Fibroblast of the aortic adventitia (primary cell): Measurements from ENCODE around the gene LPCAT4. TPM values are rescaled to one million over a fixed set of nuclear protein-coding genes. Genes with fewer than 3 reads are reported as not detected.
"Not testable (repeated sequence)": the region's sequence is repeated elsewhere in the genome, so short reads cannot be mapped to it uniquely, and the experiment has no call there.

Source experiments
- DNase-seq: peaks from one replicate; pipeline ENCODE4 v3.0.0-alpha.2; 2010; ENCODE audit warnings: low read depth
- H3K4me3 ChIP-seq: 2 replicates; pipeline ENCODE4 v1.5.1; 2011; ENCODE audit warnings: low read depth, mild to moderate bottlenecking, control low read depth, low read length, moderate library complexity
- total RNA-seq: library from RNA; depleted of rRNA; stranded (reverse); fragments of >200 nt; gene quantifications from 2 replicates; pipeline ENCODE4 v1.2.3, GENCODE V29; 2012; ENCODE audit warnings: low replicate concordance
- TF ChIP-seq, protein P1 (sequence below): IDR thresholded peaks from 2 replicates; pipeline ENCODE4 v1.5.1; 2011; ENCODE audit warnings: mild to moderate bottlenecking, low read length, control low read depth, inconsistent platforms; ENCODE audit not compliant: insufficient read depth

The LPCAT4 gene
- total RNA-seq, 1 donor, result 19.3 TPM

DNA sequence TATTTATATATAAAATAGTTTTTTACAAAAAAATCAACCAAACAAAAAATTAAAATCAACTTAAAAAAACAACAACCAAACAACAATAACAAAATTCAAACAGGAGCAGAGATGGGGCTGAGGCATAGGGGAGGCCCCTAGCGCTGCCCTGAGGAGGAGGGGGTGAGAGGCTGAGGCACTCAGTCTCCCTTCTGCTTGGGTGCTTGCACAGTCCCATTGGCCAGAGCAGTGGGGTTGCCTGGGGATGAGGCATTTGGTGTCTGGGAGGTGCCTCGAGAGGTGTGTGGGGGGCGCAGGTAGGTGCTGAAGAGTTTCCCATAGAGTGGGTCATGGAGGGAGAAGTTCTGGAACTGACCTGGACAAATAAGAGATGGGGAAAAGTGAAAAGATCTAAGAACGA is 8.0 kb downstream of the LPCAT4 start:
- no peak overlapping the region for H3K4me3 ChIP-seq
- TF ChIP-seq, protein P1, sequence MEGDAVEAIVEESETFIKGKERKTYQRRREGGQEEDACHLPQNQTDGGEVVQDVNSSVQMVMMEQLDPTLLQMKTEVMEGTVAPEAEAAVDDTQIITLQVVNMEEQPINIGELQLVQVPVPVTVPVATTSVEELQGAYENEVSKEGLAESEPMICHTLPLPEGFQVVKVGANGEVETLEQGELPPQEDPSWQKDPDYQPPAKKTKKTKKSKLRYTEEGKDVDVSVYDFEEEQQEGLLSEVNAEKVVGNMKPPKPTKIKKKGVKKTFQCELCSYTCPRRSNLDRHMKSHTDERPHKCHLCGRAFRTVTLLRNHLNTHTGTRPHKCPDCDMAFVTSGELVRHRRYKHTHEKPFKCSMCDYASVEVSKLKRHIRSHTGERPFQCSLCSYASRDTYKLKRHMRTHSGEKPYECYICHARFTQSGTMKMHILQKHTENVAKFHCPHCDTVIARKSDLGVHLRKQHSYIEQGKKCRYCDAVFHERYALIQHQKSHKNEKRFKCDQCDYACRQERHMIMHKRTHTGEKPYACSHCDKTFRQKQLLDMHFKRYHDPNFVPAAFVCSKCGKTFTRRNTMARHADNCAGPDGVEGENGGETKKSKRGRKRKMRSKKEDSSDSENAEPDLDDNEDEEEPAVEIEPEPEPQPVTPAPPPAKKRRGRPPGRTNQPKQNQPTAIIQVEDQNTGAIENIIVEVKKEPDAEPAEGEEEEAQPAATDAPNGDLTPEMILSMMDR, result no peak
- no peak for DNase-seq

DNA sequence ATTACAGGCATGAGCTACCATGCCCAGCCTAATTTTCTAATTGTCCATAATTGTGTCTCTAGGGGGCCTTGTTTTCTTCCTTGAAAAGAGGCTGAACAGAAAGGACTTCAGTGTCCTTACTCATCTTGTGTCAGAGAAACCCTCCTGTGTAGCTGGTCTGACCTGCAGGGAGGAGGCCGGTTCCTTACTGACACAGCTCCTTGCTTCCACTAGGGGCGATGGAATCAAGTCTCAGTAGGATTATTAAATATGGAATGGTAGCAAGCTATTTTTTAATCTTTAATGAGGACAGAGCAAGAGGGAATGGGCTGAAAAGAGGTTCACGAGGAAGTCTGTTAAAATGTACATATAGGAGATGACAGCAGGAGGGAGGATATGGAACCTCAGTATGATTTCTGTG is 8.6 kb downstream of the LPCAT4 start:
- TF ChIP-seq, protein P1, result peak; percentile 37
- DNase-seq, result no peak
- H3K4me3 ChIP-seq, result no peak overlapping the region

GRCh38 chr15:34357653-34358052 is 9.3 kb downstream of the LPCAT4 start:
- DNase-seq, result no peak

DNA sequence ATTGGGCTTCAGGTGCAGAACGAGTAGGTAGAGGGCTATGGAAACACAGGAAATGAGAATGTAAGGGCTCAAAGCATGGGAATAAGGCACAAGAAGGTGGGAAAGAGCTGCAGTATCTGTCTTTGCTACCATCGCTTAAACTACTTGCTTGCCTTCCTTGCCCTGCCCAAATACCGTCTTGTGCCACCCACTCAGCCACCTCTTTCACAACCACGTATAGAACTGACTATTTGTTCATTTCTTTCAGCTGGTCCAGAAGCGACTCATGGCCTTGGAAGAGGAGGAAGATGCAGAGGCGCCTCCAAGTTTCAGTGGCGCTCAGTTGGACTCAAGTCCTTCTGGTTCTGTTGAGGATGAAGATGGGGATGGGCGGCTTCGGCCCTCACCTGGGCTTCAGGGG is 11.8 kb downstream of the LPCAT4 start:
- H3K4me3 ChIP-seq, result no peak overlapping the region
- DNase-seq, result no peak

More at GRCh38 chr15:34357653-34358052, 9.3 kb downstream of the LPCAT4 start:
- no peak overlapping the region for H3K4me3 ChIP-seq
- TF ChIP-seq, protein P1, result no peak

GRCh38 chr15:34354286-34354685 is 12.7 kb downstream of the LPCAT4 start:
- no peak overlapping the region for H3K4me3 ChIP-seq
- no peak for DNase-seq
- TF ChIP-seq, protein P1, result no peak

More for the DNA sequence above, 11.8 kb downstream of the LPCAT4 start:
- TF ChIP-seq, protein P1, result no peak

GRCh38 chr15:34353627-34354026 is 13.4 kb downstream of the LPCAT4 start:
- TF ChIP-seq, protein P1, result no peak
- no peak for DNase-seq
- H3K4me3 ChIP-seq, result no peak overlapping the region

DNA sequence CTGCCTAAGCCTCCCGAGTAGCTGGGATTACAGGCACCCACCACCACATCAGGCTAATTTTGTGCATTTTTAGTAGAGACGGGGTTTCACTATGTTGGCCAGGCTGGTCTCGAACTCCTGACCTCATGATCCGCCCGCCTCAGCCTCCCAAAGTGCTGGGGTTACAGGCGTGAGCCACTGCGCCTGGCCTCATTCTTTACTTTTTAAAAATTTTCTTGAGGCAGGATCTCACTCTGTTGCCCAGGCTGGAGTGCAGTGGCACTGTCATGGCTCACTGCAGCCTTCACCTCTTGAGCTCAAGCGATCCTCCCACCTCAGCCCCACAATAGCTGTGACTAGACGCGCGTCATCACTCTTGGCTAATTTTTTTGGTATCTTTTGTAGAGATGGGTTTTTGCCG is 14.0 kb downstream of the LPCAT4 start:
- not testable (repeated sequence) for DNase-seq, H3K4me3 ChIP-seq
